Panc1 (cell line): ENCODE data around the gene MBD5. TPM values are rescaled to one million over a fixed set of nuclear protein-coding genes. Genes with fewer than 3 reads are reported as not detected.

ENCODE experiments used
- ATAC-seq: fragments of 200-7000 bp; cut with Tn5 transposase; 2 replicates; pipeline ENCODE4 v1.9.1; 2020; ENCODE audit warnings: mild to moderate bottlenecking, moderate library complexity
- BruUV-seq: library from RNA; stranded (reverse); fragments of 400-500 nt; replicated peaks from 2 replicates; lab custom pipeline; 2021; lab: Mats Ljungman, UMichigan
- CTCF ChIA-PET: fragments of 300-600 bp; sonication (Branson Sonifier 250); formaldehyde crosslinking; loops from one replicate; lab custom pipeline; 2022; ENCODE audit warnings: antibody characterized with exemption; lab: Charles Lee
- POLR2A ChIA-PET: fragments of 300-600 bp; sonication (Branson Sonifier 250); formaldehyde crosslinking; loops from one replicate; lab custom pipeline; 2022; ENCODE audit warnings: antibody characterized with exemption; lab: Charles Lee
- DNase-seq: peaks from one replicate; pipeline ENCODE4 v3.0.0-alpha.2; 2010; ENCODE audit warnings: low read depth, low spot score
- H3K27ac ChIP-seq: 2 replicates; pipeline ENCODE4 v1.5.1; 2011; ENCODE audit warnings: mild to moderate bottlenecking, low read length, inconsistent platforms
- H3K27me3 ChIP-seq: fragments of 200-500 bp; sonication (Bioruptor generic); 2 replicates; pipeline ENCODE4 v1.6.0; 2014; ENCODE audit warnings: low read length, inconsistent platforms; ENCODE audit not compliant: control insufficient read depth, insufficient read depth
- H3K36me3 ChIP-seq: fragments of 200-500 bp; sonication (Bioruptor generic); 2 replicates; pipeline ENCODE4 v1.5.1; 2014; ENCODE audit warnings: inconsistent platforms, mild to moderate bottlenecking, low read length, moderate library complexity; ENCODE audit not compliant: control insufficient read depth, insufficient read depth
- H3K4me1 ChIP-seq: 2 replicates; pipeline ENCODE4 v1.5.1; 2011; ENCODE audit warnings: inconsistent platforms, mild to moderate bottlenecking, low read length, moderate library complexity; ENCODE audit not compliant: control insufficient read depth, insufficient read depth
- H3K4me3 ChIP-seq, 2 experiments: 2 replicates each; pipeline ENCODE4 v1.5.1; 2011 to 2012; ENCODE audit warnings: low read depth in 2 of 2, low read length in 2 of 2, mild to moderate bottlenecking in 2 of 2, inconsistent platforms in 1 of 2, moderate library complexity in 1 of 2
- H3K9me3 ChIP-seq: fragments of 200-500 bp; sonication (Bioruptor generic); 2 replicates; pipeline ENCODE4 v1.5.1; 2014; ENCODE audit warnings: low read depth, mild to moderate bottlenecking, inconsistent platforms, low read length, moderate library complexity; ENCODE audit not compliant: control insufficient read depth, insufficient read depth
- POLR2AphosphoS5 ChIP-seq: IDR thresholded peaks from 2 replicates; pipeline ENCODE4 v1.6.1; 2012; ENCODE audit warnings: mild to moderate bottlenecking, low read depth, low read length, moderate library complexity
- SIN3A ChIP-seq: IDR thresholded peaks from 2 replicates; pipeline ENCODE4 v1.6.1; 2012; ENCODE audit warnings: low read depth, mild to moderate bottlenecking, low read length, moderate library complexity, borderline replicate concordance; ENCODE audit not compliant: insufficient read depth
- TCF7L2 ChIP-seq: IDR thresholded peaks from 2 replicates; pipeline ENCODE4 v1.6.1; 2011; ENCODE audit warnings: mild to moderate bottlenecking, low read depth, low read length, inconsistent platforms
- in situ Hi-C: cut with HindIII; loops from 2 replicates; pipeline ENCODE4 v1.10.0; 2016; ENCODE audit warnings: low sequenced_read_pairs, low pct_unique_long_range_greater_than_20kb
- intact Hi-C: fragments of 100-400 bp; cut with micrococcal nuclease; formaldehyde crosslinking; loops from one replicate; pipeline ENCODE4 v1.10.0; 2022; ENCODE audit not compliant: unreplicated experiment
- total RNA-seq: library from RNA; stranded (reverse); gene quantifications from one replicate; pipeline ENCODE4 v1.2.1, GENCODE V29; 2021; ENCODE audit not compliant: unreplicated experiment
- TF ChIP-seq, protein P1 (sequence below), 2 experiments: IDR thresholded peaks; 2 replicates each; pipeline ENCODE4 v1.6.1; 2011 to 2012; ENCODE audit warnings: low read depth in 2 of 2, control low read depth in 1 of 2, low read length in 1 of 2, mild to moderate bottlenecking in 1 of 2, moderate library complexity in 1 of 2; ENCODE audit not compliant: insufficient read depth in 1 of 2
- TF ChIP-seq, protein P2 (sequence below): fragments of 450-650 bp; IDR thresholded peaks from 2 replicates; pipeline ENCODE4 v1.5.1; 2017; ENCODE audit warnings: mild to moderate bottlenecking

The MBD5 gene
- total RNA-seq, 1 experiment from 2014 or later, result 40.2 TPM

DNA sequence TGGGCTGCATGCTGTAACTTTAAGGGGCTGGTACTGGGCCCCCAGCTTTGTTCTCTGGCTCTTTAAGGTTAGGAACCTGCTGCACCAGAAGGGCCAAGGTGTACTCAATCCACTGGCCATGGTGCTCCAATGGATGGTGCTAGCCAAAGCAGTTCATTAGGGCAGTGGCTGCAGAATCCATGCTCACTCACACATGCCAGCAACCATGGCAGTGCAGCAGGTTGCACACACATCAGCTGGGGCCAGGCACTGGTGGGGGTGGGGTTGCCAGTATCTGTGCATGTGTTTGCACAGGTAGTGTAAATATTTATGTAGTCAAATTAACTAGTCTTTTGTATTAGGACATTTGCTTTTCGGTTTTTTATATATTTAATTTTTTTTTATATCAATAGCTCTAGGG, 395.4 kb downstream of the MBD5 start:
- H3K36me3 ChIP-seq, result no peaks in the 10 kb centered on the region
- POLR2A ChIA-PET, result no interaction called here
- H3K27me3 ChIP-seq, result no peaks in the 10 kb centered on the region
- no peaks in the 10 kb centered on the region for H3K9me3 ChIP-seq
- TF ChIP-seq, protein P1, sequence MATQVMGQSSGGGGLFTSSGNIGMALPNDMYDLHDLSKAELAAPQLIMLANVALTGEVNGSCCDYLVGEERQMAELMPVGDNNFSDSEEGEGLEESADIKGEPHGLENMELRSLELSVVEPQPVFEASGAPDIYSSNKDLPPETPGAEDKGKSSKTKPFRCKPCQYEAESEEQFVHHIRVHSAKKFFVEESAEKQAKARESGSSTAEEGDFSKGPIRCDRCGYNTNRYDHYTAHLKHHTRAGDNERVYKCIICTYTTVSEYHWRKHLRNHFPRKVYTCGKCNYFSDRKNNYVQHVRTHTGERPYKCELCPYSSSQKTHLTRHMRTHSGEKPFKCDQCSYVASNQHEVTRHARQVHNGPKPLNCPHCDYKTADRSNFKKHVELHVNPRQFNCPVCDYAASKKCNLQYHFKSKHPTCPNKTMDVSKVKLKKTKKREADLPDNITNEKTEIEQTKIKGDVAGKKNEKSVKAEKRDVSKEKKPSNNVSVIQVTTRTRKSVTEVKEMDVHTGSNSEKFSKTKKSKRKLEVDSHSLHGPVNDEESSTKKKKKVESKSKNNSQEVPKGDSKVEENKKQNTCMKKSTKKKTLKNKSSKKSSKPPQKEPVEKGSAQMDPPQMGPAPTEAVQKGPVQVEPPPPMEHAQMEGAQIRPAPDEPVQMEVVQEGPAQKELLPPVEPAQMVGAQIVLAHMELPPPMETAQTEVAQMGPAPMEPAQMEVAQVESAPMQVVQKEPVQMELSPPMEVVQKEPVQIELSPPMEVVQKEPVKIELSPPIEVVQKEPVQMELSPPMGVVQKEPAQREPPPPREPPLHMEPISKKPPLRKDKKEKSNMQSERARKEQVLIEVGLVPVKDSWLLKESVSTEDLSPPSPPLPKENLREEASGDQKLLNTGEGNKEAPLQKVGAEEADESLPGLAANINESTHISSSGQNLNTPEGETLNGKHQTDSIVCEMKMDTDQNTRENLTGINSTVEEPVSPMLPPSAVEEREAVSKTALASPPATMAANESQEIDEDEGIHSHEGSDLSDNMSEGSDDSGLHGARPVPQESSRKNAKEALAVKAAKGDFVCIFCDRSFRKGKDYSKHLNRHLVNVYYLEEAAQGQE (IDR thresholded peaks at IDR 0.05; ENCODE audit: insufficient read depth in 1 of 2, low read depth in 2 of 2, low read length in 1 of 2), result no peak
- TF ChIP-seq TCF7L2 (no peak), POLR2AphosphoS5 (no peak), SIN3A (no peak)
- TF ChIP-seq, protein P2, sequence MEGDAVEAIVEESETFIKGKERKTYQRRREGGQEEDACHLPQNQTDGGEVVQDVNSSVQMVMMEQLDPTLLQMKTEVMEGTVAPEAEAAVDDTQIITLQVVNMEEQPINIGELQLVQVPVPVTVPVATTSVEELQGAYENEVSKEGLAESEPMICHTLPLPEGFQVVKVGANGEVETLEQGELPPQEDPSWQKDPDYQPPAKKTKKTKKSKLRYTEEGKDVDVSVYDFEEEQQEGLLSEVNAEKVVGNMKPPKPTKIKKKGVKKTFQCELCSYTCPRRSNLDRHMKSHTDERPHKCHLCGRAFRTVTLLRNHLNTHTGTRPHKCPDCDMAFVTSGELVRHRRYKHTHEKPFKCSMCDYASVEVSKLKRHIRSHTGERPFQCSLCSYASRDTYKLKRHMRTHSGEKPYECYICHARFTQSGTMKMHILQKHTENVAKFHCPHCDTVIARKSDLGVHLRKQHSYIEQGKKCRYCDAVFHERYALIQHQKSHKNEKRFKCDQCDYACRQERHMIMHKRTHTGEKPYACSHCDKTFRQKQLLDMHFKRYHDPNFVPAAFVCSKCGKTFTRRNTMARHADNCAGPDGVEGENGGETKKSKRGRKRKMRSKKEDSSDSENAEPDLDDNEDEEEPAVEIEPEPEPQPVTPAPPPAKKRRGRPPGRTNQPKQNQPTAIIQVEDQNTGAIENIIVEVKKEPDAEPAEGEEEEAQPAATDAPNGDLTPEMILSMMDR, result no peak
- in situ Hi-C loops (no loop called here), intact Hi-C loops (no loop called here)
- no TSS peak for BruUV-seq
- DNase-seq (no peak), ATAC-seq (no peak)
- no peak overlapping the region for H3K4me3 ChIP-seq
- H3K27ac ChIP-seq, result no peak overlapping the region
- CTCF ChIA-PET, result no interaction called here
- no peaks in the 10 kb centered on the region for H3K4me1 ChIP-seq

DNA sequence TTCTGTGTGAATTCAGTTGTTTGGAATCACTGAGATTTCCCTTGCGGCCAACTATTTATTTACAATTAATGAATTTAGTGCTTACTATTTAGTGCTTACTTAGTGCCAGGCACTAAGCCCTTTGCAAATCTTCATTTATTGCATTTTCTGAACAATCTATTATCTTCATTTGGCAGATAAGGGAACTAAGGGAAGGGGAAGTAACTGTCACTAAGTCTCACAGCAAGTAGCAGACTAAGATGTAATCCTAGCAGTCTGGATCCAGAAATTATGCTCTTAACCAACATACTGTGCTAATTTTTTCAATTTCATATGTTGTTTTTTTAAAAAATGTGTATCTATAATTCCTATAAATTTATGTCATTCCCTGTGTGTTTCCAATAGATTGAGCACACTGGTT, 409.2 kb downstream of the MBD5 start:
- ChIA-PET POLR2A (no interaction called here), CTCF (no interaction called here)
- Histone ChIP-seq H3K36me3 (no peaks in the 10 kb centered on the region), H3K4me3 (no peak overlapping the region), H3K4me1 (no peaks in the 10 kb centered on the region), H3K9me3 (no peaks in the 10 kb centered on the region), H3K27ac (no peak overlapping the region), H3K27me3 (no peaks in the 10 kb centered on the region)
- TF ChIP-seq, protein P2, result no peak
- TF ChIP-seq POLR2AphosphoS5, result no peak
- no peak for TF ChIP-seq TCF7L2
- no peak for TF ChIP-seq SIN3A
- TF ChIP-seq, protein P1 (IDR thresholded peaks at IDR 0.05; ENCODE audit: insufficient read depth in 1 of 2, low read depth in 2 of 2, low read length in 1 of 2), result no peak
- no TSS peak for BruUV-seq
- DNase-seq (no peak), ATAC-seq (no peak)
- in situ Hi-C loops (no loop called here), intact Hi-C loops (no loop called here)
